ENCODE data around the gene CENPU. TPM values are rescaled to one million over a fixed set of nuclear protein-coding genes. Genes with fewer than 3 reads are reported as not detected.
A peak's percentile ranks its signal among the peaks of the same experiment; 100 is the strongest.
"Not testable (repeated sequence)": the region's sequence is repeated elsewhere in the genome, so short reads cannot be mapped to it uniquely, and the experiment has no call there.

The CENPU gene
- polyA plus RNA-seq = 10 to 100 TPM; 19.0 to 23.5 TPM

DNA sequence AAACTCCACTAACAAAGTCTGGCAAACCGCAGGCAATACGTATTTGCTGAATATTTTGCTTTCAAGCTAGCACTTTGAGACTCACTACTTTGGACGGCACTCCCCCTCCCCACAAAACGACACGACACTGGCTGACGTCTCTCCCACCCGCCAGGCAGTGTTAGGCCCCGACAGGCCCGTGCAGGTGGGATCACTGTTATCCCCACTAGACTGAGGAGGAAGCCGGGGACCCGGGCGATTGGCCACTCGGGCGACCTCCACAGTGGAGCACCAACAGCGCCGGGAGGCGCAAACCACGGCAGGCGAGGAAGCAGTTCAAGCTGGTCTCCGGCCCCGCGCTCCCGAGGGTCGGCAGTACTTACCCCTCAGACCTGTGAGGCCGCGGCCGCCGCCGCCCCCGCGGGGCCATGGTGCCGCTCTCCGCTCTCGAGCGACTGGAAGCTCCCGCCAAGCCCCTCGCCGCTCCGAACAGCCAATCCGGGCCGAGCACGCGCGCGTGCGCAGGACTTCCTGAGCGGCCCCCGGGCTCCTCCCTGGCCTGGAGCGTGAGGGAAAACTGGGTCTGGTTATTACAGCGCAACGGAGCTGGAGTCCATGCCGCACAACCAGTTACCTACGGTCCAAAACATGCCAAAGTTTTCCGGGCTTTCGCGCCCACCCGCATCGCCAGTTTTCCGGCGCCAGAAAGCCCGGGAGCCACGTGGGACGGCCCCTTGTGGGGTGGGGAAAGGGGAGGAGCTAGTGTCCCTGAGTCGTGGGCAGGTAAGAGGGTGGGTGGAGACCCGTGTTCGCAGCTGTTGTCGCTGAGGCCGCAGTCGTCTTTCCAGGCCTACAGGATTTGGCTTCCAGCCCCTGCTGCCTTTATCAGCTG lies at the start of gene CENPU:
CENPU (minus strand) TSS at position 443 of the 871 bp plus-strand sequence; CDS start at position 409, 34 bp downstream.
- H3K4me3 ChIP-seq (ENCODE audit: low read depth in 1 of 2, low read length in 2 of 2) = peak within 1 kb of the TSS; percentile 83 to 87
- H3K9me3 ChIP-seq (ENCODE audit: control insufficient read depth in 2 of 2, insufficient read depth in 1 of 2, low read depth in 1 of 2, low read length in 1 of 2) = no peaks in the 10 kb centered on the region
- peak within 1 kb of the TSS; percentile 86 to 93 for H3K27ac ChIP-seq (ENCODE audit: low read depth in 2 of 2, low read length in 1 of 2)
- peaks cover 0 to 2% of the 10 kb centered on the region in 2 donors for H3K4me1 ChIP-seq (ENCODE audit: control insufficient read depth in 2 of 2, insufficient read depth in 2 of 2, low read length in 1 of 2)
- no peaks in the 10 kb centered on the region for H3K36me3 ChIP-seq (ENCODE audit: control insufficient read depth in 2 of 2, insufficient read depth in 2 of 2, low read length in 1 of 2)
- H3K27me3 ChIP-seq (ENCODE audit: control insufficient read depth in 1 of 2, insufficient read depth in 2 of 2, low read length in 2 of 2) = no peaks in the 10 kb centered on the region
- WGBS, 2 donors = 0 to 1% methylated on average over 69 of the region's 69 CpGs

DNA sequence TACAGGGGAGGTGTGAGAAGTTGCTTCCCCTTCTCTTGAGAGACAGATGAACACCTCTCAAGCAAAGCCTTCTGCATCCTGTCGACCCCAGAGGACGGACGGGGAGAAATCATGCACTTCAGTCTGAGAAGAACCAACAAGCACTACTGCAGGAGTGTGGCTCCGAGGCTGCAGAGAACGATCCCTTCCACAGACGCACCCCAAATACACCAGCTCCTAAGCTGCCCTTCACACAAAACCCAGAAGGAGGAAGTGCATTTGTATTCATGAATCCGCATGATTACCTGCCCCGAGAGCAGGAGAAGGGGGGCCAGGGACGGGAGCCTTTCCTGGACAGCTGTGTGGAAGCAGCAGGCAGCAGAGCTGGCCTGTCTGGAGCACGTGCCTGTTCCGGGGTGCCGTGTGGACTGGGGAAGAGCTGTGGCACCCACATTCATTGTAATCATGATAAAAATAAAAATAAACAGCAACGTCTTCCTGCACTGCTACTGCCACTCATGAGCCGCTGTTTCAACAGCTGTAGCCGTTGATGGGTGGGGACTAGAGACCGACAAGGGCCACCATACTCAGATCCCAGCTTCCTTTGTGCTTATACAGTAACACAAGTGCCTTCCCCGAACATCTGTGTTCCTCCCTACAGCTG lies 49.0 kb upstream of the CENPU start:
- H3K36me3 ChIP-seq (ENCODE audit: control insufficient read depth in 2 of 2, insufficient read depth in 2 of 2, low read length in 1 of 2) = peaks cover 7 to 18% of the 10 kb centered on the region in 2 donors

GRCh38 chr4:184779160-184779559 lies 45.3 kb upstream of the CENPU start:
- H3K36me3 ChIP-seq (ENCODE audit: control insufficient read depth in 2 of 2, insufficient read depth in 2 of 2, low read length in 1 of 2) = peaks cover 5 to 11% of the 10 kb centered on the region in 2 donors
- H3K27ac ChIP-seq (ENCODE audit: low read depth in 2 of 2, low read length in 1 of 2); H3K4me1 ChIP-seq (ENCODE audit: control insufficient read depth in 2 of 2, insufficient read depth in 2 of 2, low read length in 1 of 2); H3K9me3 ChIP-seq (ENCODE audit: control insufficient read depth in 2 of 2, insufficient read depth in 1 of 2, low read depth in 1 of 2, low read length in 1 of 2); H3K27me3 ChIP-seq (ENCODE audit: control insufficient read depth in 1 of 2, insufficient read depth in 2 of 2, low read length in 2 of 2); H3K4me3 ChIP-seq (ENCODE audit: low read depth in 1 of 2, low read length in 2 of 2): not testable (repeated sequence)
- WGBS, 2 donors = 92 to 98% methylated on average over 4 of the region's 4 CpGs

More for the DNA sequence above, 49.0 kb upstream of the CENPU start:
- no peaks in the 10 kb centered on the region for H3K9me3 ChIP-seq (ENCODE audit: control insufficient read depth in 2 of 2, insufficient read depth in 1 of 2, low read depth in 1 of 2, low read length in 1 of 2)
- no peaks in the 10 kb centered on the region for H3K4me1 ChIP-seq (ENCODE audit: control insufficient read depth in 2 of 2, insufficient read depth in 2 of 2, low read length in 1 of 2)
- WGBS, 2 donors = 70 to 72% methylated on average over 17 of the region's 17 CpGs
- H3K27ac ChIP-seq (ENCODE audit: low read depth in 2 of 2, low read length in 1 of 2) = no peak overlapping the region
- H3K27me3 ChIP-seq (ENCODE audit: control insufficient read depth in 1 of 2, insufficient read depth in 2 of 2, low read length in 2 of 2) = no peaks in the 10 kb centered on the region
- H3K4me3 ChIP-seq (ENCODE audit: low read depth in 1 of 2, low read length in 2 of 2) = no peak overlapping the region

DNA sequence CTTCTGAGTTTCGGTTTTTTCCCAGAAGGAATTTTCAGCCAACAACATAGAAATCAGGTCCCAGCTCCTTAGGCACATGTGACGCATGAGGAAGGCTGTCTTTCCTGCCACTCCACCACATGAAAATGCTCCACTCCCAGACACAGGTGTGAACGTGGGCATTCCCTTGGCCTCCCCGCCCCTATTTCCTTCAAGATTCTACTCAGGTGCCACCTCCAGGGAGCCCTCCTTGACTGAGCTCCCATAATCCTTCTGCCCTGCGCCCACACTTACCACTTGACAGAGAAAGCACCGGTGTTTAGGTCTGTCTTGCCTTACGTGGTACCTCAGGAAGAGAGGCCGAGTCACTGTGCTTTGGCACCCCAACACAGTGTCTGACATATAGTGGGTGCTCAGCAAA lies 44.4 kb upstream of the CENPU start:
- 81% methylated on average over 8 of the region's 8 CpGs for WGBS, 2 donors

GRCh38 chr4:184776821-184777220 lies 42.9 kb upstream of the CENPU start:
- 83 to 86% methylated on average over 5 of the region's 5 CpGs for WGBS, 2 donors
- Histone ChIP-seq H3K4me3 (ENCODE audit: low read depth in 1 of 2, low read length in 2 of 2) (no peak overlapping the region), H3K27me3 (ENCODE audit: control insufficient read depth in 1 of 2, insufficient read depth in 2 of 2, low read length in 2 of 2) (no peaks in the 10 kb centered on the region), H3K27ac (ENCODE audit: low read depth in 2 of 2, low read length in 1 of 2) (no peak overlapping the region), H3K36me3 (ENCODE audit: control insufficient read depth in 2 of 2, insufficient read depth in 2 of 2, low read length in 1 of 2) (peaks cover 2 to 3% of the 10 kb centered on the region in 2 donors), H3K9me3 (ENCODE audit: control insufficient read depth in 2 of 2, insufficient read depth in 1 of 2, low read depth in 1 of 2, low read length in 1 of 2) (no peaks in the 10 kb centered on the region), H3K4me1 (ENCODE audit: control insufficient read depth in 2 of 2, insufficient read depth in 2 of 2, low read length in 1 of 2) (peaks cover 0 to 3% of the 10 kb centered on the region in 2 donors)

More for the DNA sequence above, 44.4 kb upstream of the CENPU start:
- H3K9me3 ChIP-seq (ENCODE audit: control insufficient read depth in 2 of 2, insufficient read depth in 1 of 2, low read depth in 1 of 2, low read length in 1 of 2) = no peaks in the 10 kb centered on the region
- no peaks in the 10 kb centered on the region for H3K27me3 ChIP-seq (ENCODE audit: control insufficient read depth in 1 of 2, insufficient read depth in 2 of 2, low read length in 2 of 2)
- peaks cover 0 to 3% of the 10 kb centered on the region in 2 donors for H3K4me1 ChIP-seq (ENCODE audit: control insufficient read depth in 2 of 2, insufficient read depth in 2 of 2, low read length in 1 of 2)
- H3K4me3 ChIP-seq (ENCODE audit: low read depth in 1 of 2, low read length in 2 of 2) = no peak overlapping the region
- H3K36me3 ChIP-seq (ENCODE audit: control insufficient read depth in 2 of 2, insufficient read depth in 2 of 2, low read length in 1 of 2) = peaks cover 2 to 11% of the 10 kb centered on the region in 2 donors
- no peak overlapping the region for H3K27ac ChIP-seq (ENCODE audit: low read depth in 2 of 2, low read length in 1 of 2)

DNA sequence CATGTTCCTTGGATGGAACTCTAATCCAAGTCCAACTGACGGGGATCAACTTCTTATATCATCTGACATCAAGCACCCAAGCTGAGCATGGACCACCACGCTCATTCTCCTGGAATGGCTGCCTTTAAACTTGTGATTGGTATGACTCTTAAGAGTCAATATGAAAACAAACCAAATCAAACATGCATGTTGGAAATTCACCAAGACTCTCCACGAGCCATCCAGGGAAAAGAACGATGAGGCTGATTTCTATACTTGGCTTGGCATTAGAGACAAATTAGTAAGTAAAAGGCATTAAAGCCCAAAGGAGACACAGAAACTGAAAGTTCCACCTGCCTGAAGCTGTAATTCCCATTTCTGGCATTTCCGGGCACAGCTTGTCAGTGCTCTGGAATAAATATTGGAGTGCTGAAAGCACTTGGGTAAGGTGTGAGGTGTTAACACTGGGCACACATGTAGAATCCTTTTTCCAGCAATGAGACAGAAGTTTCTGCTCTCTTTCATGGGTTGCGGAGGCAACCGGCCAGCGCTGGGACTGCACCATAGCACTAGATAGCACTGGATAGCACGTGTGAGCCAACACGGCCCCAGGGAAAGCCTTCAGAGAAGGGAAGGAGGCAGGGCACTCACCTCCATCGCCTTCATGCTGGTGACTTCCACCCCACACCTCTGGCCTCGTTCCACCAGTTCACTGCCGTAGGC lies 42.1 kb upstream of the CENPU start:
- 59 to 63% methylated on average over 13 of the region's 13 CpGs for WGBS, 2 donors
- no peaks in the 10 kb centered on the region for H3K27me3 ChIP-seq (ENCODE audit: control insufficient read depth in 1 of 2, insufficient read depth in 2 of 2, low read length in 2 of 2)
- peaks cover 2 to 3% of the 10 kb centered on the region in 2 donors for H3K36me3 ChIP-seq (ENCODE audit: control insufficient read depth in 2 of 2, insufficient read depth in 2 of 2, low read length in 1 of 2)
- no peaks in the 10 kb centered on the region for H3K9me3 ChIP-seq (ENCODE audit: control insufficient read depth in 2 of 2, insufficient read depth in 1 of 2, low read depth in 1 of 2, low read length in 1 of 2)
- peaks cover 0 to 3% of the 10 kb centered on the region in 2 donors for H3K4me1 ChIP-seq (ENCODE audit: control insufficient read depth in 2 of 2, insufficient read depth in 2 of 2, low read length in 1 of 2)
- H3K4me3 ChIP-seq (ENCODE audit: low read depth in 1 of 2, low read length in 2 of 2) = no peak overlapping the region
- H3K27ac ChIP-seq (ENCODE audit: low read depth in 2 of 2, low read length in 1 of 2) = no peak overlapping the region

- Histone ChIP-seq H3K36me3 (ENCODE audit: control insufficient read depth in 2 of 2, insufficient read depth in 2 of 2, low read length in 1 of 2) (peaks cover 2 to 6% of the 10 kb centered on the region in 2 donors), H3K4me1 (ENCODE audit: control insufficient read depth in 2 of 2, insufficient read depth in 2 of 2, low read length in 1 of 2) (peaks cover 0 to 3% of the 10 kb centered on the region in 2 donors), H3K9me3 (ENCODE audit: control insufficient read depth in 2 of 2, insufficient read depth in 1 of 2, low read depth in 1 of 2, low read length in 1 of 2) (no peaks in the 10 kb centered on the region), H3K4me3 (ENCODE audit: low read depth in 1 of 2, low read length in 2 of 2) (no peak overlapping the region), H3K27ac (ENCODE audit: low read depth in 2 of 2, low read length in 1 of 2) (no peak overlapping the region), H3K27me3 (ENCODE audit: control insufficient read depth in 1 of 2, insufficient read depth in 2 of 2, low read length in 2 of 2) (no peaks in the 10 kb centered on the region)
- WGBS, 2 donors = 93 to 95% methylated on average over 7 of the region's 7 CpGs
Observed at GRCh38 chr4:184774152-184774551, 40.3 kb upstream of the CENPU start.

DNA sequence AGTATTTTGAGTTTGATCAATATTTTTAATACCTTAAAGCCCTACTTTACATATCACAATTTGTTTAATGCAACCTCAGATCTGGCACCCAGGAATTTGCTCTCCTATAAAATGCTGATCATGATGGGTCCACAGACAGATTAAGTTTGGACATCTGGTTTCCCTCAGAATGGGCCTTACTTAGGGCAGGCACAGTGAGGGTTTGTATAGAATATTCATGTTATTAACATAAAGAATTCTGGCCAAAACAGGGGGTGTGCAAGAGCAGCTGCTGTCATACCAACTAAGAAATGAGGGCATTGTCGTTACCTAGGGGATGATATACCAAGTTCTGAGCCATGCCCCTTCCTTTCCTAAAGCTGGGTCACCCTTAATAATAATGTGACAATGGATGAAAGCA lies 37.5 kb upstream of the CENPU start:
- Histone ChIP-seq H3K4me1 (ENCODE audit: control insufficient read depth in 2 of 2, insufficient read depth in 2 of 2, low read length in 1 of 2) (peaks cover 0 to 3% of the 10 kb centered on the region in 2 donors), H3K9me3 (ENCODE audit: control insufficient read depth in 2 of 2, insufficient read depth in 1 of 2, low read depth in 1 of 2, low read length in 1 of 2) (no peaks in the 10 kb centered on the region), H3K36me3 (ENCODE audit: control insufficient read depth in 2 of 2, insufficient read depth in 2 of 2, low read length in 1 of 2) (peaks cover 8 to 17% of the 10 kb centered on the region in 2 donors), H3K27me3 (ENCODE audit: control insufficient read depth in 1 of 2, insufficient read depth in 2 of 2, low read length in 2 of 2) (no peaks in the 10 kb centered on the region), H3K4me3 (ENCODE audit: low read depth in 1 of 2, low read length in 2 of 2) (no peak overlapping the region), H3K27ac (ENCODE audit: low read depth in 2 of 2, low read length in 1 of 2) (no peak overlapping the region)
- 80 to 93% methylated on average over 1 of the region's 1 CpG for WGBS, 2 donors

DNA sequence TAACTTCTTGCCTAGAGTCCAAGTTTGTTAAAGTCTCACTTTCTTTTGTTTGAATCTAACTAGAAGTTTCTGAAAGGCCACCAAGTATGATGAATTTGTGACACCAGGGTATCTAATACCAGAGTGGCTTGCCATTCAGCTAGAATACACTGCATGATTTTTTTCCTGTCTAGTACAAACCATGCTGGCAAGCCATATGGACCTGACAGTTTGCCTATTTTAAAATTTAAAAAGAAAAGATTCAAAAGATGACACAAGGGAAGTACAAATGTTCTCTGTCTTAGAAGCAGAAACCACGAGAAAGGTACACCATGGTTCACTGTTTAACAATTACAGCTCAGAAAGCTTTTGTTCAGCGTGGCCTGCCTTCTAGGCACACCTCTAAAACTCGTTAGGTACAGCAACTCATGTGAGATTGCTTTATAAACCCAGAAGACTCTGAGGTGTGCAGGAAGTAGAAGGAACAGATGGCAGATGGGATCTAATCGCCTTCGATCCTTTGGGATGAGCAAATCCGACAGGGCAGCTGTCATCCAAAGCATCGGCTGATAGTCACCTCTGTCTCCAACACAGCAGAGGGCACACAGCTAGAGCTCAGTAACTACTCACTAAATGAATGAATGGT lies 35.4 kb upstream of the CENPU start:
- no peaks in the 10 kb centered on the region for H3K27me3 ChIP-seq (ENCODE audit: control insufficient read depth in 1 of 2, insufficient read depth in 2 of 2, low read length in 2 of 2)
- H3K27ac ChIP-seq (ENCODE audit: low read depth in 2 of 2, low read length in 1 of 2) = no peak overlapping the region
- H3K9me3 ChIP-seq (ENCODE audit: control insufficient read depth in 2 of 2, insufficient read depth in 1 of 2, low read depth in 1 of 2, low read length in 1 of 2) = no peaks in the 10 kb centered on the region
- no peaks in the 10 kb centered on the region for H3K4me1 ChIP-seq (ENCODE audit: control insufficient read depth in 2 of 2, insufficient read depth in 2 of 2, low read length in 1 of 2)
- H3K4me3 ChIP-seq (ENCODE audit: low read depth in 1 of 2, low read length in 2 of 2) = no peak overlapping the region
- WGBS, 2 donors = 89 to 91% methylated on average over 7 of the region's 7 CpGs
- peaks cover 14 to 23% of the 10 kb centered on the region in 2 donors for H3K36me3 ChIP-seq (ENCODE audit: control insufficient read depth in 2 of 2, insufficient read depth in 2 of 2, low read length in 1 of 2)

Data from esophagus (tissue), 2 donors.